ENCODE data around the gene NMRAL1.

Gene NMRAL1

DNA sequence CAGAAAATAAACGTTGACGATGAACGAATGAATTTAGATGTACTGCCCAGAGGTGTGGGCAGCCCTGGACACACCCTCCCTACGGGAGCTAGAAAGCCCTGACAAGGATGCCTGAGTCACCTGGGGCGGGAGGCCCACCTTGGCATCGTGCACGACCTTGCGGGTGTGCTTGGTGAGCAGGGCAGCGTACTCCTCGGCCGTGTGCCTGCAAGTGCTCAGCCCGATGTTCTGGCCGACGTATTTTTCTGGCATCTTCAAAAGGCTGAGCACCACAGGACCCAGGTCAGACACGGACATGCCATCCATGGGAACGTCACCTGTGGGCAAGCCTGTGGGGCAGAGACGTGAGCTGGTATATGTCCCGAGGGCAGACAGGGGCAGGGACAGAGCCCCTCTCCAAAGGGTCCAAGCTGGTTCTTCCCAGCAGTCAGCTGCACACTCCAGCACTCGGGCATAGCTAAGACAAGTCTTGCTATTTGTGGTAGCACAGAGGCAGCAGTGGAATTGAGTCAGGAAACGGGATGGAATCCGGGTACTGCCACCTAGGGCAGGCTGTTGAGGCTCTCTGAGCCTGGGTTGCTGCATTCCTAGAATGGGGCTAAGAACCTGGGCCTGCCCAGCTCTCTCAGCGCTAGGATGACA is 10.8 kb downstream of the NMRAL1 start:
- no peak for DNase-seq

DNA sequence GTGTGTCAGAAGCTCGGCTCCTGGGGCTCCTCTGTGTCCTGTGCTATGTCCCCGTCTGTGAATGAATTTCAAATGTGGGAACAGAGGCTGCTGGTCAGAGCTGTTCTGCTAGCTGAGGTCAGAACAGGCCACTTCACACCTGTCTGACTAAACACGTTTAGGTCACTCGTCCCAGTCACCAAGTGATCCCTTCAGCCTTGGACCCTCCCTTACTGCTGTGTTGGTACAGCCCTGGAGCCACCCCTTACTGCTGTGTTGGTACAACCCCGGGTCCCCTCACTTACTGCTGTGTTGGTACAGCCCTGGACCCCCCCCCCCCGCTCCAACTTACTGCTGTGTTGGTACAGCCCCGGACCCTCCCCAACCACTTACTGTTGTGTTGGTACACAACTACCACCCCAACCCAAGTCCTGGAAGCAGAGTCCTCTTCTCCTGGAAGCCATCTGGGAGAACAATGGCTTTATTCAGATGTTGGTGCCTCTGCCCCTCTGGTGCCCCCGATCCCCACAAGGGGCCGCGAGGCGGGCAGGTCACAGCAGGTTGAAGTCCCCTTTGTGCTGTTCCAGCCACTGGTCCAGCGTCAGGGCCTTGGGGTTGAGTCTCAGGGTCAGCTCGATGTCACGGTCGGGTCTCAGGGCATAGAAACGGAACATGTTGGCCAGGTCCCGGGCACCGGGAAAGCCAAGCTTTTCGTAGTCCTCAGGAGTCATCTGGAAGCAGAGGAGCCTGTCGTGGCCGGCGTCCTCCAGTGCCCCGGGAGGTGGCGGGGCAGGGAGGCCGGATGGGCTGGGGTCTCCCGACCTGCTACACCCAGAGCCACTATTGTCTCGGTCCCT is 13.0 kb downstream of the NMRAL1 start:
- DNase-seq = no peak

DNA sequence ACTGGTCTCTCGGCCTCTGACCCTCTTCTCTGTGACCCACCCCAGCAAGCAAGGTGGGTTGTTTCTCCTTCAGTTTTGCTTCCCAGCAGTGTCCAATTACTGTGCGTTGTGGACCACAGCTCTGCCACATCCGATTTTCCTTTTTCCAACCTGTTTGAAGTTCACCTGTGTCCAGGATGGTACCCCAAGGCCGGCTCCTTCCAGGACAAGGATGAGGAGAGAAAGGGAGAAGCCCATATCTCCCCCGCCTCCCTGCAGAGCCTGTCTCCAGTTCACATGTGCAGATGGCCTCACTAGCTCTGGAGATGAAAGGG is 13.5 kb downstream of the NMRAL1 start:
- no peak for DNase-seq

DNA sequence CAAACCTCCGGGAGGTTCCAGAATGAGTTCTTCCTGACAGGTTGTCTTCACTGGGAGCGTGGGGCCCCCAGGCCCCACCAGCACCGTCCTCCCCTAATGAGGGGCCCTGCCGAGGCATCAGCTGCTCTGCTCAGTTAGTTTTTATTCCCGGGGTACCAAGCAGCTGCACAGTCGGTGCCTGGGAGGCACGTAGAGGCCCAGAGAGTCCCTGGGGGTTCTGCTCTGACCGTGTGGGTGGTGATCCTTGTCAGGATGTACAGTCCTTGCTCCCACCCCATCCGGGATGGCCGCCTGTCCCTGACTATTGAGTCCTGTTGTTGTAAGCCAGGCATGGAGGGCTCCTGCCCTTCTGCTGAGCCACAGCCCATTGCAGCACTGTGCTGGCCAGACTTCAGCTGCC is 18.5 kb downstream of the NMRAL1 start:
- no peak for DNase-seq

DNA sequence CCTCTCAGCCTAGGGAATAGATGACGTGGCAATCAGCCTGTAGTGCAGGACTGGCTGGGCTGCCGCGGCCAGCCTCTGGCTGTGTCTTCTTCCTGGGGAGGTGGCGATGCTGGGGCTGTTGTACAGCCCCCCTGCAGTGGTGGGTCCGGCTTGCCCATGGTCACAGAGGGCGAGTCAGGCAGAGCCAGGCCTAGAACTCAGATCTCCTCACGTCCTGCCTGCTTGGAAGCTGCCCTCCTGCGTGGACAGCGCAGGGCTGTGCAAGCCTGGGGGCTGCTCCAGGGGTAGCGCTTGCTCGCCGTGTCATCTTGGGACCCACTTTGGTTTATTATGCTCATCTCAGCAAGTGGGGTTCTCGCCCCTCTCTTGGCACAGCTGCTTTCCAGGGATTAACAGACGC is 19.3 kb downstream of the NMRAL1 start:
- DNase-seq = no peak

DNA sequence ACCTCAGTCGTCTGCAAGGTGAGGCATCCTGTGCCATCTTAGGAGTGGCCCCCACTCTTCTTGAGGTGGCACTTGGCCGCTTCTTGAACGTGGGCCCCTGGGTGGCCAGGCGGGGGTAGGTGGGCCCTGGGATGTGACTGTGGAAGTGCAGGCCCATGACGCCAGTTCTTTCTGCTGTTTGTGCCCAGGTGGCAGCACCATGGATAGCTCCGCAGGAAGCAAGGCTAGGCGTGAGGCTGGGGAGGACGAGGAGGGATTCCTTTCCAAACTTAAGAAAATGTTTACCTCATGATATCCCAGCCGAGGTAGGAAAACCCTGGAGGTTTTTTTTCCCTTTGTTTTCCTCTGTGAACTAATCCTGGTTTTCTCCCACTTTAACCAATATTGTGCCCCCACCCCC is 19.8 kb downstream of the NMRAL1 start:
- DNase-seq = no peak

DNA sequence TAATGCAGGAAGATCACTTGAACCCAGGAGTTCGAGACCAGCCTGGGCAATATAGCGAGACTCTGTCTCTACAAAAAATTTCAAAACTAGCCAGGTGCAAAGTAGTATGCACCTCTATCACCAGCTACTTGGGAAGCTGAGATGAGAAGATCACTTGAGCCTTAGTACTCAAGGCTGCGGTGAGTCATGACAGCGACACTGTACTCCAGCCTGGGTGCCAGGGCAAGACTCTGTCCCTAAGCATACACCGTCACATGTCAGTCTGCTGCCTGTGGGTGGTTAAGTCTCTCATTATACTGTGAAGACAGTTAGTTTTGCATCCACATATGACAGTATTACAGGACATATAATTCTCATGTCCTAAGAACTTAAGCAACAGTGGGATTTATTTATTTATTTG is 21.8 kb downstream of the NMRAL1 start:
- no peak for DNase-seq

DNA sequence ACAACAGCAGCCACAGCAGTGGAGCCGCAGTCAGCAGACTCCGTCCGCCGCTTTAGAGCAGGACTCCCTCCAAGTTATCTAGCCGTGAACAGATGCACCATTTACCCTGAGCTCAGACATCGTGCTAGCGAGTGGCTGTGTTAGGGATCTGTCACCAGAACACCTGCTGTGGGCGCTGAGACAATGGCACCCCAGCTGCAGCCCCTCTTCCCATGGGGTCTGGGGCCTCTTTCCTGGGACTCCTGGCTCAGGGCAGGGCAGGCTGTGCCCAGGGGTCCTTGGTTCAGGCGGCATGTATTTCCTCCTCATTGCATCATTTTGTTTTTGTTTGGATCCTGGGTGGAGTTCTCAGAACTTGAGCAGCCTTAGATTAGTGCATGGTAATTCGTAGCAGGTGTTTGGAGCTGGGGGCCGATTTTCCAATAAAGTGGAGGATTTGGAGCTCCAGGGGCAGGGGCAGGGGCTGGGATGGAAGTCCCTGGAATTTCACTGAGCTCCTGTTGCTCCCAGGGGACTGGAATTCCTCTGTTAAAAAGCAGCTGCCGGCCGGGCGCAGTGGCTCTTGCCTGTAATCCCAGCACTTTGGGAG is 23.4 kb downstream of the NMRAL1 start:
- no peak for DNase-seq

DNA sequence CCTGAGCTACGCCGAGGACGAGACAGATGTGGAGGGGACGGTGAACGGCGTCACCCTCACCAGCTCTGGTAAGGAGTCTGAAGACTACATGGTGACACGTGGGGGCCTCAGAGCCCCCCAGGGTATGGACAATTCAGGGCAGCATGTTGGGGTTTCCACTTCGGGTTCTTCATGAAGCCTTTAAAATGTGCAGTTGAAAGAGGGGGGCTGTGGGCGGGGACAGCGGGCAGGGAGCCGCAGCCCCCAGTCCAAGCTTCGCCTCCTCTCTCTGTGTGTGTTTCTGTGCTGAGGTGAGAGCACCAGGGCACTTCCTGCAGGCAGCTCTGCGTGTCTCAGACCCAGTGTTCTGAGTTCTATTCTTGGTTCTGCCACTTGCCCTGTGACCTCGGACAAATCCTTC is 24.0 kb downstream of the NMRAL1 start:
- no peak for DNase-seq

DNA sequence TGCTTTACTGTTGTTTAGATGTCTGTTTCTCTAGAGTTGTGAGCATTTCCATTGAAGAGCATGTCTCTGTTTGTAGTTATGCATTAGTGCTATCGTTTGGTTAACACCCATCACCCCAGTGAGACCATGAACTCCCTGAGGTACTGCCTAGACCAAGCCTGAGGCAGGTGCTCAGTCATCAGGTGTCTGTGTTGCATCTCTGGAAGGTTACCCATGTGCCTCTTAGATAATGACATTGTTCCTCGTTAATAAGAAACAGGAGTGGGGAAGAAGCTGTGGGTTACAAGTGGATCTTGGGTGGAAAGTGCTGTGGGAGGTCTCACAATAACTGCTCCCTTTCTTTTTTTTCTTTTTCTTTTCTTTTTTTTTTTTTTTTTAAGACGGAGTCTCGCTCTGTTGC is 30.4 kb downstream of the NMRAL1 start:
- DNase-seq = no peak

DNA sequence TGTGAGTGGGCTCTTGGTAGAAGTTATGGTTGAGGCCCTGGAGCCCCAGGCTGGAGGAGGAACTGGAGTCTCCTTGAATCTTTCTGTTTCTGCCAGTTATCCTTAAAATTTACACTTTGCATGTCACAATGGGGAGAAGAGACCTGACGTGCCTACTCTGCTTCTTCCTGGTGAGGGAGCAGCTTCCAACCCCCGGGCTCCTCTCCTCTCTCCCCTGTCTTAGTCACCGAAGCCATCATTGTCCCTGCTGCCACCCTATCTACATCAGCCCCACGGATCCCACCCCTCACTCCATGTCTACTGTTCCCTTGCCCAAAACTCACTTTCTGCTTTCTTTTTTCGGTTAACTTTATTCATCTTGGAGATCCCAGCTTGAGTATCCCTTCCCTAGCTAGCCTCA is 31.2 kb downstream of the NMRAL1 start:
- DNase-seq = no peak

DNA sequence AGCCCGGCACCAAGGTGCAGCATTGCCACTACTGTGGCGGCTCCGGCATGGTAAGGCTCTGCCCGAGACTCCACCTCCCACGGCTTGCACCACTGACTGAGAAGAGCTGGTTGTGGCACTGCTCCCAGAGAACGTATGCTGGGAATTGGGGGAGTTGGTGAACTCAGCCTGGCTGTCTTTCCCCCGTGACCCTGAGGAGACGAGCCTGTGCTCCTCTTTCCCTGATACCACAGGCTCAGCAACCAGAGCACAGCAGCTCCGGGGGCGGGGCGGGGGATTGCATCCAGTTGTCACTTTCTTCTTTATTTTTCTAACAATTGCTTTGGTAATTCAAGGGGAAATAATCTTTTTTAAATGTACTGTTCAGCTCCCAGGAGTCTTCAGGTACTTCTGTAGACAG is 32.1 kb downstream of the NMRAL1 start:
- no peak for DNase-seq

DNA sequence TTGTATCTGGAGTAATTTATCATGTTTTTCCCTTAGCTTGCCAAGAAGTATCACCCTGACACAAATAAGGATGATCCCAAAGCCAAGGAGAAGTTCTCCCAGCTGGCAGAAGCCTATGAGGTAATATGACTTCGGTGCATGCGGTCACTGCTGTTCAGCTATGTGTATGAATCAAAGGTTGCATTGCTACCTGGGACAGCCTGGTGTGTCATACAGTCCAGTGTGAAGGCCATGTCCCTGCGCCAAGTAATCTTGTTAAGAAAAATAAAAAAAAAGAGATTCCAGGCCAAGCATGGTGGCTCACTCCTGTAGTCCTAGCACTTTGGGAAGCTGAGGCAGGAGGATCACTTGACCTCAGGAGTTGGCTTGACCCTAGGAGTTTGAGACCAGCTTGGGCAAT is 37.1 kb downstream of the NMRAL1 start:
- no peak for DNase-seq

DNA sequence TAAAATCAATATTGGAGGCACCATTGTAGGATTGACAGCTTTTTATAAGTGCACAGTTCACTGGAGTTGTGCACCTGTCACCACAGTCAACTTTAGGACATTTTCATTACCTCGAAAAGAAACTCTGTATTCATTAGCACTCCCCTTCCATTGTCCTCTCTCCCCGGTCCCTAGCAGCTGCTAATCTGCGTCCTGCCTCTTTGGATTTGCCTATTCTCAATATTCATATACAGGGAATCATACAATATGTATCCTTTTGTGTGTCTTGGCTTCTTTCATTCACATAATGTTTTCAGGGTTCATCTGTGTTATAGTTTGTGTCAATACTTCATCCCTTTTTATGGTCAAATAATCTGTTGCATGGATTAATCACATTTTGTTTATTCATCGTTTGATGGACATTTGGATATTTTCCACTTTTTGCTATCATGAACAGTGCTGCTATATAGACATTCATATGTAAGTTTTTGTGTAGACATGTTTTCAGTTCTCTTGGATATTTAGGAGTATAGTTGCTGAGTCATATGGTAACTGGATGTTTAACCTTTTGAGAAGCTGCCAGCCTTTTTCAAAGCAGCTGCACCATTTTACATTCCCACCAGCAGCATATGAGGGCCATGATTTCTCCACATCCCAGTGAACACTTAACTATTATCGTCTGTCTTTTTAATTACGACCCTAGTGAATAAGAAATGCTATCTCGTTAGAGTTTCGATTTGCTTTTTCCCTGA is 38.9 kb downstream of the NMRAL1 start:
- DNase-seq = no peak

DNA sequence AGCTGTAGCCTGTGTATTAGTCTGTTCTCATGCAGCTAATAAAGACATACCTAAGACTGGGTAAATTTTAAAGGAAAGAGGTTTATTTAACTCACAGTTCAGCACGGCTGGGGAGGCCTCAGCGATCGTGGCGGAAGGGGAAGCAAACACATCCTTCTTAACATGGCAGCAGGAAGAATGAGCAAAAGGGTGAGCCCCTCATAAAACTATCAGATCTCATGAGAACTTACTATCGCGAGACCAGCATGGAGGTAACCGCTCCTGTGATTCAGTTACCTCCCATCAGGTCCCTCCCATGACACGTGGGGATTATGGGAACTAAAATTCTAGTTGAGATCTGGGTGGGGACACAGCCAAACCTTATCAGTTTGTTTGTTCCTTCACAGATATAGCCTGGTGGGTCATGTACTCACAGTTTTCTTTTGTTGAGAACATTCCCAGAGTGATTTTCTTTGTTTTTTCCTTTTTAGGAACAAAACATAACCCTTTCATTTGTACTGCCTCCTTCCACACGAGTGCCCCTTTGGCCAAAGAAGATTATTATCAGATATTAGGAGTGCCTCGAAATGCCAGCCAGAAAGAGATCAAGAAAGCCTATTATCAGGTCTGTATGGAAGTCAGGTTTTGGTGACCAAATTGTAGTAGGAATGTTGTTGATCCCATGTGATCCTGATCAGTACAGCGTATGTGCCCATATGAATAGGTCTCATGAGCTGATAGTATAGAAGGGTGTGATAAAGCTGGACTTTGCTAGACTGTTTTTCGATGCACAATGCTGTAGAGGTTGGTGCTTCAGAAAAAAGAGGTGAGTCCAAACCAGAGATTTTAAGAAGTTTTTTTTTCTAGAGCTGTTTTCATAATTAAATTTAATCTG is 40.3 kb downstream of the NMRAL1 start:
- no peak for DNase-seq

DNA sequence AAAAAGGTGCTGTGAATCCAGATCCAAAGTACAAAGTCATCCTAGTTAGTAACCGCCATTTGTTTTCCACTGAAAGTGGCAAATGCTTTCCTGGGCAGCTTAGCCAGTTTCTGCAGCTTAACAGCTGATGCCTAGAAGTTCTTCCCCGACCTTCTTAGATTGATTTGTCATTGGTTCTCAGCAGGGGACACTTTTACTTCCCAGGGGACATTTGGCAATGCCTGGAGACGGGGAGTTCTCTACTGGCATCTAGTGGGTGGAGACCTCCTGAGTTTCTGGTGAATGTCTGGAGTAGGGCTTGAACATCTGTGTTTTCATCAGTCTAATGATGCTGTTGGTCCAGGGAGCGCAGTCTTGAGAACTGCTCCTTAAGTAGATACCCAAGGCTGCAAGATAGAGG is 41.2 kb downstream of the NMRAL1 start:
- DNase-seq = no peak

DNA sequence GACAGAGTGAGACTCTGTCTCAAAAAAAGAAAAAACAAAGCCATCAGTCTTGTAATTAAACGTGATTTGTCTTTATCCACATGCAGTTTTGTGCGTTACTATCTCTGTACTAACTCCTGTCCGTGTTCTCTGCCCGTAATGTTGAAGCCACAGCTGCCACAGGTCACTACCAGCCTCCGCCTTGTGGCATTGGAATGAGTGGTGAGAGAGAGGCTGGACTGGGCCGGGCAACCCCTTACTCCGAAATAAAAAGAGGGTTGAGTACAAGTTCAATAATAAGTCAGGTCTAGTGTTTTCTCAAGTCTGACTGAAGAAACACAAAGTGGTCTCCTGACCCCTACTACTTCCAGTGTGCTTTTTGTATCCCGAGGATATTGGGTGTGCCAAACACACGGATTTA is 43.4 kb downstream of the NMRAL1 start:
- DNase-seq = no peak

DNA sequence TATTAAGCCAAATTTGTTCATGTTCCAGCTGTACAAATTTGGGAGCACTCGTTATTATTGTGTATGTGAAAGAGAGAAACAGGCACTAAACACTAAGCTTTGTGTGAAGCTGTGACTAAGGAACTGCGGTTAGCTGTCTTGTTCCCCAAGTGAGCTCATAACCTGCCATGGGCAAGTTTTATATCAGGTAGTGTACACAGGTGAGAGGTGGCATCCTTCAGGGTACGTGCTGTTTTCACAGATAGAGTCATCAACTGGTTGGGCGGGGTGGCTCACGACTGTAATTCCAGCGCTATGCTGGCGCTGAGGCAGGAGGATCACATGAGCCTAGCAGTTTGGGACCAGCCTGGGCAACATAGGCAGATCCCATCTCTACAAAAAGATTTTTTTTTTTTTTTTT is 45.9 kb downstream of the NMRAL1 start:
- no peak for DNase-seq

DNA sequence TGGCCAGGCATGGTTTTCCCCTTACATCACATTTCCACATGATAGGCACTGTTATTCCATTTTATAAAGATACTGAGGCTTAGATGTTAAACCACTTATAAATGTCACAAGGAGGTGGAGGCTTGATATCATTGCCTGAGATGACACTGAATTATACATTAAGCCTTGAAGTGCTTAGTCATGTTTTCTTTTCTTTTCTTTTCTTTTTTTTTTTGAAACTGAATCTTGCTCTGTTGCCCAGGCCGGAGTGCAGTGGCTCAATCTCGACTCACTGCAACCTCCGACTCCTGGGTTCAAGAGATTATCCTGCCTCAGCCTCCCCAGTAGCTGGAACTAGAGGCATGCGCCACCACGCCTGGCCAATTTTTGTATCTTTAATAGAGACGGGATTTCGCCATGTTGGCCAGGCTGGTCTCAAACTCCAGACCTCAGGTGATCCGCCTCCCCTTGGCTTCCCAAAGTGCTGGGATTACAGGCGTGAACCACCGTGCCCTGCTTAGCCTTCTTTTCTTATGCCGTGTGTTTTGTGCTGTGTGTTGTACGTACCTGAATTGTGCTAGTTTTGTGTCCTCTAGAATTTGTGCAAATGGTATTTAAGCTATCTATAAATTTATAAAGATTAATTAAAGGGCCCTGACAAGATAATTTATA is 47.6 kb downstream of the NMRAL1 start:
- no peak for DNase-seq

DNA sequence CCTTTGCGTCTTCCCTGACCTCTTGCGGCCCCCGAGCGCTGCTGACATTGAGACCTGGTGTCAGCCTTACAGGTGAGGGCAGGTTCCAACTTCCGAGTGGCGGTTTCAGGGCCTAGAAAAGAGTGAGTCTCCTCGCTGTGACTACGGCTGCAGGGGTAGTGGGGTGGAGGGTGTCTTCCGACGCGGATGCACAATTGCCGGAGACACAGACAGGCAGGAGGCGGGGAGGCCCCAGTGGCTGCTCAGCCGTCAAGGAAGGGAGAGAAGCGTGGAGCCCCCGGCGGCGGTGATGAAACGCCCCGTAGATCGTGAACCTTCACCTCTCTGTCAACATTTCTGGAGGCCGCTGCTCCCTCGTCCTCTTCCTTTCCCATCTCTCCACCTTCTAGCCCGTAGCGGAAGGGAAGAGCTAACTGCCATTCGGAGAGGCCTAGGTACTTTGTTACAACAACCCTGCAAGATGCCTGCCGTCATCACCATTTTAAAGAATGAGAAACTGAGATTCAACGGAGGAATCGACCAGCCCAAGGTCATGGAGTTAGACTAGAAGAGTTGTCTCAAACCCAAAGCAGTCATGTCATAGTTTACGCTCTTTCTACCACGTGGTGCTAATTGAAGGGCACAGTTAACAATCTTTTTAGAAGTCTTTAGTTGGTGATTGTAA is 48.3 kb downstream of the NMRAL1 start:
- no peak for DNase-seq

DNA sequence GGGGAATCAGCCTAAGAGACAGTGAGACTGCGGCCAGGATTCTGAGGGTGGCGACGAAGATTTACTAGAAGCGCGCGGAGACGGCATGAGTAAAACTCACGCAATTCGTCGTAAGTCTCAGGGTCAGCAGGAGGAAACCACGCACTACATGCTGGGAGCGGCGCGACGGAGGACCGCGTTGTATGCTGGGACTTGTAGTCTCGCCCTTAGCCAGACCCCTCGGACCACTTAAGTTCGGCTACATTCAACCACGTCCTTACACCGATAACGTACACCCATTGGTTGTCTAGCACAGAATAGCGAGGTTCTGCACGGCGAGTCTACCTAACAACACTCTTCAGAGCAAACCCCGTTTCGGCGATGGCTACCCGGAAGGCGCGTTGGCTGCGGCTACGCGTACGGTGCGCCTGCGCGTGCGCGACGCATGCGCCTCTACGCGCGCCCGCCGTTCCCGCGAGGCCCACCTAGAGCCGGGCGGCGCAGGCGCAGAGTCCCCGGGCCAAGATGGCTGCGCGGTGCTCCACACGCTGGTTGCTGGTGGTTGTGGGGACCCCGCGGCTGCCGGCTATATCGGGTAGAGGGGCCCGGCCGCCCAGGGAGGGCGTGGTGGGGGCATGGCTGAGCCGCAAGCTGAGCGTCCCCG is 48.9 kb downstream of the NMRAL1 start, which contains the start of gene DNAJA3:
TSS of gene DNAJA3 (plus strand) at position 491 of the 643 bp plus-strand sequence. CDS start at position 505, 14 bp downstream.
- DNase-seq = peak; percentile 95

Measured in activated CD4-positive, CD25-positive, alpha-beta regulatory T cell treated with anti-CD3 and anti-CD28 coated beads, Interleukin-2, amount 50 U/mL, for 72 hours (primary cell).